GM23248 (cell line): ENCODE measurements around the gene BCL2L12. TPM values are rescaled to one million over a fixed set of nuclear protein-coding genes. Genes with fewer than 3 reads are reported as not detected.

Experiments
- DNase-seq: peaks from one replicate; pipeline ENCODE4 v3.0.0-alpha.2; 2015
- H2AFZ ChIP-seq: fragments of 200-600 bp; sonication (generic); 2 replicates; pipeline ENCODE4 v1.6.1; 2016; ENCODE audit warnings: antibody characterized with exemption
- H3F3A ChIP-seq: fragments of 200-600 bp; sonication (generic); 2 replicates; pipeline ENCODE4 v1.6.1; 2016; ENCODE audit warnings: mild to moderate bottlenecking, antibody characterized with exemption, mixed run types; ENCODE audit not compliant: insufficient read depth
- H3K27ac ChIP-seq: fragments of 200-600 bp; sonication (generic); 2 replicates; pipeline ENCODE4 v1.5.1; 2016; ENCODE audit warnings: mild to moderate bottlenecking
- H3K27me3 ChIP-seq: fragments of 200-600 bp; sonication (generic); replicated peaks from 2 replicates; pipeline ENCODE4 v1.6.1; 2016; ENCODE audit warnings: mild to moderate bottlenecking; ENCODE audit not compliant: insufficient read depth
- H3K36me3 ChIP-seq: fragments of 200-600 bp; sonication (generic); 2 replicates; pipeline ENCODE4 v1.6.1; 2016; ENCODE audit warnings: low read depth, mild to moderate bottlenecking
- H3K4me1 ChIP-seq: fragments of 200-600 bp; sonication (generic); 2 replicates; pipeline ENCODE4 v1.6.1; 2016; ENCODE audit warnings: mild to moderate bottlenecking; ENCODE audit not compliant: insufficient read depth
- H3K4me2 ChIP-seq: fragments of 200-600 bp; sonication (generic); one replicate; pipeline ENCODE4 v1.6.1; 2016; ENCODE audit warnings: mild to moderate bottlenecking; ENCODE audit not compliant: unreplicated experiment
- H3K4me3 ChIP-seq: fragments of 200-600 bp; sonication (generic); 2 replicates; pipeline ENCODE4 v1.5.1; 2016; ENCODE audit warnings: mild to moderate bottlenecking
- H3K79me2 ChIP-seq: fragments of 200-600 bp; sonication (generic); 2 replicates; pipeline ENCODE4 v1.6.1; 2016; ENCODE audit warnings: mild to moderate bottlenecking; ENCODE audit not compliant: insufficient read depth
- H3K9ac ChIP-seq: fragments of 200-600 bp; sonication (generic); 2 replicates; pipeline ENCODE4 v1.6.1; 2016; ENCODE audit warnings: mild to moderate bottlenecking
- H3K9me2 ChIP-seq: fragments of 200-600 bp; sonication (generic); 2 replicates; pipeline ENCODE4 v1.6.1; 2016; ENCODE audit warnings: mixed run types, mild to moderate bottlenecking, moderate library complexity; ENCODE audit not compliant: insufficient read depth
- H3K9me3 ChIP-seq: fragments of 200-600 bp; sonication (generic); one replicate; pipeline ENCODE4 v1.6.1; 2017; ENCODE audit warnings: low read depth
- H4K20me1 ChIP-seq: fragments of 200-600 bp; sonication (generic); 2 replicates; pipeline ENCODE4 v1.6.0; 2016; ENCODE audit not compliant: insufficient read depth
- EZH2 ChIP-seq: fragments of 200-600 bp; sonication (generic); IDR thresholded peaks from 2 replicates; pipeline ENCODE4 v1.6.1; 2018; ENCODE audit warnings: antibody characterized with exemption, mild to moderate bottlenecking; ENCODE audit not compliant: insufficient read depth, poor library complexity, severe bottlenecking
- EZH2phosphoT487 ChIP-seq: fragments of 200-600 bp; sonication (generic); IDR thresholded peaks from 2 replicates; pipeline ENCODE4 v1.6.1; 2018; ENCODE audit warnings: antibody characterized with exemption, moderate library complexity, mild to moderate bottlenecking, low read depth; ENCODE audit not compliant: insufficient read depth
- WGBS, 2 experiments: methylation state at CpG; one replicate each; pipeline ENCODE4 v1.1.6; 2015 to 2017; ENCODE audit warnings: low lambda C conversion rate in 2 of 2, low coverage in 1 of 2; ENCODE audit errors: missing lambda C conversion rate in 2 of 2; 5-methylcytosine and 5-hydroxymethylcytosine counted together
- in situ Hi-C: fragments of 300-500 bp; cut with MboI; formaldehyde crosslinking; loops from 2 replicates; pipeline ENCODE4 v1.15.0; 2020
- polyA plus RNA-seq: library from polyadenylated mRNA; unstranded; fragments of >200 nt; fragmentation: Nextera tagmentation; extraction: Ambion mirVana; gene quantifications from 2 replicates; pipeline ENCODE4 v1.2.1, GENCODE V29; 2016
- total RNA-seq: library from RNA; depleted of rRNA; stranded (reverse); fragments of >200 nt; shearing (Covaris generic); gene quantifications from 2 replicates; pipeline ENCODE4 v1.2.3, GENCODE V29; 2014

Gene BCL2L12
- total and polyA plus RNA-seq, 2 experiments from 2014 or later, result 9.5 to 16.6 TPM

DNA sequence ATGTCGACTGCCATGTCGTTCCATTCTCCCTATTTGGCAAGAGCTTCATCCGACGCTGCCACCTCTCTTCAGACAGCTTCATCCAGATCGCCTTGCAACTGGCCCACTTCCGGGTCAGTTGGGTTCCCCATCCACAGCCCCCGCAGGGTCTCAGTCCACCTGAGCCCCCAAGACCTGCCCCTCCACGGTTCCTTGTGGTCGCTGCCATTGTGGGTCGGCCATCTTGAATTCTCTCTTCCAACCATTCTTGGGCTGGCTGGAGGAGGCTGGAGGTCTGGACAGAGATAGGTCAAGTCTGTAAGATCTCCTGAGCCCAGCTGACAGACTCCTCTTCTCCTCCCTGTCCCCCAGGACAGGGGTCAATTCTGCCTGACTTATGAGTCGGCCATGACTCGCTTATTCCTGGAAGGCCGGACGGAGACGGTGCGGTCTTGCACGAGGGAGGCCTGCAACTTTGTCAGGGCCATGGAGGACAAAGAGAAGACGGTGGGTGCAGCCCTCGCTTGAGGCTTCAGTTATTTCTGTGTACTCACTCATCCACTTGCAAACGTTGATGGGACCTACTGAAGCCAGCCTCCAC is 44.7 kb downstream of the BCL2L12 start:
- no peak overlapping the region for H3K27ac ChIP-seq
- H3K9ac ChIP-seq, result no peak overlapping the region
- no peaks in the 10 kb centered on the region for H3K9me3 ChIP-seq
- DNase-seq, result peak; percentile 82
- H3K4me3 ChIP-seq, result no peak overlapping the region
- 73 to 78% methylated on average over 20 of the region's 20 CpGs for WGBS, 2 experiments
- H3K27me3 ChIP-seq, result no peaks in the 10 kb centered on the region
- H2AFZ ChIP-seq, result no peak overlapping the region
- no peaks in the 10 kb centered on the region for H3F3A ChIP-seq
- TF ChIP-seq EZH2, result no peak
- no peak for TF ChIP-seq EZH2phosphoT487
- no peaks in the 10 kb centered on the region for H3K9me2 ChIP-seq
- no peaks in the 10 kb centered on the region for H3K79me2 ChIP-seq
- H4K20me1 ChIP-seq, result no peaks in the 10 kb centered on the region
- no peak overlapping the region for H3K4me2 ChIP-seq
- no peaks in the 10 kb centered on the region for H3K36me3 ChIP-seq
- H3K4me1 ChIP-seq, result no peaks in the 10 kb centered on the region
- in situ Hi-C loops, result no loop called here

DNA sequence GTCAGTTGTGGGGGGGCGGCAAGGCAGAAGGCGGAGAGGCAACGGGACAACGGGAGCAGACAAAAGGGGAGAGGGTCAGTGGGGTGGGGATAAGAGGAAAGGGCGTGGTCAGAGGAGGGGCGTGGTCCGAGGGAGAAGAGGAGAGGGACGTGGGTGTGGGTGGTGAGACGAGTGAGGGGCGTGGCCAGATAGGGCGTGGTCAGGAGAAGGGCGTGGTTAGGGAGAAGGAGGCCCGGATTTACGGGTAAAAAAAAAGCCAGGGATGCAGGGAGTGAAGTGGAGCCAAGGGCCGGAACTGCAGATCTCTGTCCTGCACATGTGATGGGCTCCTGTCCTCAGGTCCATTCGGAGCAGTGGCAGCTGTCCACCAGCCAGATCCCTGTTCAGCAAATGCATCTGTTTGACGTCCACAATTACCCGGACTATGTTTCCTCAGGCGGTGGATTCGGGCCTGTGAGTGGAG is 46.7 kb downstream of the BCL2L12 start:
- peak overlapping the region; percentile 44 for H3K4me3 ChIP-seq

DNA sequence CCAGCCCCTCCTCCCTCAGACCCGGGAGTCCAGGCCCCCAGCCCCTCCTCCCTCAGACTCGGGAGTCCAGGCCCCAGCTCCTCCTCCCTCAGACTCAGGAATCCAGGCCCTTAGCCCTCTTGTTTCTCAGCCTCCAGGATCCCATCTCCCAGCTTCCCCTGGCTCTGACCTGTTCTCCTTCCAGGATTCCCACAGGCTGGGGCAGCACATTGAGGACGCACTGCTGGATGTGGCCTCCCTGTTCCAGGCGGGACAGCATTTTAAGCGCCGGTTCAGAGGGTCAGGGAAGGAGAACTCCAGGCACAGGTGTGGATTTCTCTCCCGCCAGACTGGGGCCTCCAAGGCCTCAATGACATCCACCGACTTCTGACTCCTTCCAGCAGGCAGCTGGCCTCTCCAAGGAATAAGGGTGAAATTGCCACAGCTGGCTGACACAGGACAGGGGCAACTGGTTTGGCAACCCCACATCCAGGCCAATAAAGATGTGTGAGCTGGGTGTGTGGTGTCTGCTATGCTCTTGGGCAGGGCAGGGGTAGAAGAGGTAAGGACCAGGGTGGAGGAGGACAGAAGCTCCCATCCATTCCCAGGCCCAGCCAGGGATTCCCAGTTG is 47.6 kb downstream of the BCL2L12 start:
- Histone ChIP-seq H2AFZ (no peak overlapping the region), H3K27me3 (no peaks in the 10 kb centered on the region), H3F3A (no peaks in the 10 kb centered on the region), H3K9ac (no peak overlapping the region), H3K4me1 (no peaks in the 10 kb centered on the region), H3K4me2 (no peak overlapping the region), H3K27ac (no peak overlapping the region), H4K20me1 (no peaks in the 10 kb centered on the region), H3K4me3 (no peak overlapping the region), H3K9me2 (no peaks in the 10 kb centered on the region), H3K36me3 (no peaks in the 10 kb centered on the region), H3K79me2 (no peaks in the 10 kb centered on the region), H3K9me3 (no peaks in the 10 kb centered on the region)
- TF ChIP-seq EZH2phosphoT487 (no peak), EZH2 (no peak)
- DNase-seq, result no peak
- in situ Hi-C loops, result no loop called here
- WGBS, 2 experiments, result 93 to 97% methylated on average over 6 to 8 of the region's 8 CpGs

More for the DNA sequence above, 46.7 kb downstream of the BCL2L12 start:
- Histone ChIP-seq H3K9ac (no peak overlapping the region; the same call in 1 of the 2 replicates), H3K79me2 (no peaks in the 10 kb centered on the region), H3K36me3 (no peaks in the 10 kb centered on the region), H3K27me3 (no peaks in the 10 kb centered on the region), H3K9me3 (no peaks in the 10 kb centered on the region), H3K27ac (no peak overlapping the region), H3K9me2 (no peaks in the 10 kb centered on the region), H4K20me1 (no peaks in the 10 kb centered on the region), H3F3A (no peaks in the 10 kb centered on the region), H3K4me1 (no peaks in the 10 kb centered on the region), H3K4me2 (peak overlapping the region; percentile 37), H2AFZ (peak overlapping the region; percentile 57; the same call in 1 of the 2 replicates)
- in situ Hi-C loops, result no loop called here
- peak; percentile 90 for DNase-seq
- 24 to 32% methylated on average over 11 to 20 of the region's 20 CpGs for WGBS, 2 experiments
- TF ChIP-seq EZH2phosphoT487 (no peak), EZH2 (no peak)

DNA sequence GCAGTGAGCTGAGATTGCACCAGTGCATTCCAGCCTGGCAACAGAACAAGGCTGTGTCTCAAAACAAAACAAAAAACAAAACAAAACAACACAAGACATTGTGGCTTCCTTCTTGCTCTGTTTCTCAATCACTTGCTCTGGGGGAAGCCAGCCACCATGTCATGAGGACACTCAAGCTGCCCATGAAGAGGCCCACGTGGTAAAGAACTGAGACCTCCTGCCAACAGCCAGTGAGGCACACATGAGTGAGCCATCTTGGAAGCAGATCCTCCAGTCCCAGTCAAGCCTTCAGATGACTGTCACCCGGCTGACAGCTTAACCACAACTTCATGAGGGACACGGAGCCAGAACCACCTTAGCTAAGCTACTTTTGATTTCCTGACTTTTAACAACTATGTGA is 50.4 kb downstream of the BCL2L12 start:
- Histone ChIP-seq H3K27ac (no peak overlapping the region), H3F3A (no peaks in the 10 kb centered on the region), H3K36me3 (no peaks in the 10 kb centered on the region), H3K4me1 (no peaks in the 10 kb centered on the region), H3K4me2 (no peak overlapping the region), H3K4me3 (no peak overlapping the region), H3K27me3 (no peaks in the 10 kb centered on the region), H2AFZ (0 out of 2 replicates have a peak overlapping the region, but pooled peaks have one; percentile 84), H3K79me2 (no peaks in the 10 kb centered on the region), H4K20me1 (no peaks in the 10 kb centered on the region), H3K9me2 (no peaks in the 10 kb centered on the region), H3K9ac (no peak overlapping the region), H3K9me3 (no peaks in the 10 kb centered on the region)
- in situ Hi-C loops, result no loop called here
- TF ChIP-seq EZH2 (no peak), EZH2phosphoT487 (no peak)
- DNase-seq, result no peak
- 82 to 86% methylated on average over 3 of the region's 3 CpGs for WGBS, 2 experiments
